ENCODE results near the gene EBF3. TPM values are rescaled to one million over a fixed set of nuclear protein-coding genes. Genes with fewer than 3 reads are reported as not detected.

EBF3 gene
- total RNA-seq, 4 donors from 2014 or later: 29.1 to 50.9 (median 43.9) TPM

GRCh38 chr10:129833994-129834739, 129.9 kb downstream of the EBF3 start:
- no peak for TF ChIP-seq CTCF (IDR thresholded peaks at IDR 0.05; ENCODE audit: low read depth)

GRCh38 chr10:129833468-129833950, 130.6 kb downstream of the EBF3 start:
- TF ChIP-seq CTCF (IDR thresholded peaks at IDR 0.05; ENCODE audit: low read depth): no peak

GRCh38 chr10:129832573-129833467, 131.3 kb downstream of the EBF3 start:
- no peak for TF ChIP-seq CTCF (IDR thresholded peaks at IDR 0.05; ENCODE audit: low read depth)

- TF ChIP-seq CTCF (IDR thresholded peaks at IDR 0.05; ENCODE audit: low read depth): no peak
Observed at GRCh38 chr10:129831150-129831549, 132.9 kb downstream of the EBF3 start.

- no peak for TF ChIP-seq CTCF (IDR thresholded peaks at IDR 0.05; ENCODE audit: low read depth)
Observed at GRCh38 chr10:129825826-129826225, 138.2 kb downstream of the EBF3 start.

- TF ChIP-seq CTCF (IDR thresholded peaks at IDR 0.05; ENCODE audit: low read depth): no peak
Observed at GRCh38 chr10:129825221-129825620, 138.9 kb downstream of the EBF3 start.

- no peak for TF ChIP-seq CTCF (IDR thresholded peaks at IDR 0.05; ENCODE audit: low read depth)
Observed at GRCh38 chr10:129820451-129820850, 143.6 kb downstream of the EBF3 start.
